GM19043 (cell line): ENCODE data around the gene SLC38A3.

Source experiments
- ATAC-seq: cut with Tn5 transposase; IDR thresholded peaks from one replicate; pipeline ENCODE4 v1.9.1; 2021; ENCODE audit warnings: low read depth; ENCODE audit not compliant: unreplicated experiment

The SLC38A3 gene

DNA sequence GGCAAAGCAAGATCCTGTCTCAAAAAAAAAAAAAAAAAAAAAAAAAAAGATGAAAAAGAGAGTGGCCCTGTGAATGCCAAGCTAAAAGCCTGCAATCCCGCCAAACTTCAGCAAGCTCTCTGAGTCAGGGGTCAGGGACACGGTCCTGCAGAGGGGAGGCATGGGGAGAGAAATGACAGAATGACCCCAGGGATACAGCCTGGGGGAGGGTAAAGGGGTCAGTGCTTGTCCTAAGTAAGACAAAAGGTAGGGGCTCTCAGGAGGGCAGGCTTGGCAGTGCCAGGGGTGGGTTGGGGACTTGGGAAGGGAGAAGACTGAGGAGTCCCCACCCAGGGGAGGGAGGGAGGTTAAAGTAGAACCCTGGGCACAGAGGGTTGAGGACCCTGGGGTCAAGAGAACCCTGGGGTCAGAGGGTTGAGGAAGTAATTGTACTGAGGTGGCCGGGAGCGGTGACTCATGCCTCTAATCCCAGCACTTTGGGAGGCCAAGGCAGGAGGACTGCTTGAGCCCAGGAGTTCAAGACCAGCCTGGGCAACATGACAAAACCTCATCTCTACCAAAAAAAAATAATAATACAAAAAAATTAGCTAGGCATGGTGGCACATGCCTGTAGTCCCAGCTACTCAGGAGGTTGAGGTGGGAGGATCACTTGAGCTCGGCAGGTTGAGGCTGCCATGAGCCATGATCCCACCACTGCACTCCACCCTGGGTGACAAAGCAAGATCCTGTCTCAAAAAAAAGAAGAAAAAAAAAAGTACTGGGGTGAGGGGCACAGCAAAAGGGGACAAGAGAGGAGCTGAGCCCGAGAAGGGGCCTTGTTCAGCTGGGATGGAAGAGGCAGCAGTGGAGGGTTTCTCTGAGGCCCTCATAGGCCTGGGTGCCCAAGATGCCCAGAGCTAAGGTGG, 58.7 kb downstream of the SLC38A3 start:
- no peak for ATAC-seq

DNA sequence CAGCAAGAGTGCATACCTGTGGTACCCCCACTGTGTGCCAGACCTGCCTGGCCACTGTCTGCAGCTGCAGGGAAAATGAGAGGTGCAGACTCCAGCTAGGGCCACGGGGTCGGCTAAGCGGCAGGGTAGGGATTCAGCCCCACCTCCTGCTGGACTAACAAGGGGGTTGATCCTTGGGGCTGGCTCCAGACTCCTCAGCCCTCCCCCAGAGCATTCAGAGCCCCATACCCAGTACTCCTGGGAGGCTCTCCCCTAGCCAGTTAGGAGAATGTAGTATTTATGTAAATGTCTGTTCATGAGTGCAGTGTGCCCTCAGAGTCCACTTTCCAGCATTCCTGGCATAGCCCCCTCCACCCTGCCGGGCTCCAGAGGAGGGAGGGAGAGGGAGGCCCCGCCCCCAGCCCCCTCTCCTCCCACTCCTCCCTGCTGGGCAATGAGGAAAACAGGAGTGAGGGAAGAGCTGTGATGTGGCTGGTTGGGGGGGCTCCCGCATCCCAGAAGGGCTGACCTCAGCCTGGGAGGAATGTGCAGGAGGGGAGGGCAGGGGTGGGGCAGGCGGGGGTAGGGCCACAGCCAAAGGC, 59.4 kb downstream of the SLC38A3 start:
- ATAC-seq, result no peak

DNA sequence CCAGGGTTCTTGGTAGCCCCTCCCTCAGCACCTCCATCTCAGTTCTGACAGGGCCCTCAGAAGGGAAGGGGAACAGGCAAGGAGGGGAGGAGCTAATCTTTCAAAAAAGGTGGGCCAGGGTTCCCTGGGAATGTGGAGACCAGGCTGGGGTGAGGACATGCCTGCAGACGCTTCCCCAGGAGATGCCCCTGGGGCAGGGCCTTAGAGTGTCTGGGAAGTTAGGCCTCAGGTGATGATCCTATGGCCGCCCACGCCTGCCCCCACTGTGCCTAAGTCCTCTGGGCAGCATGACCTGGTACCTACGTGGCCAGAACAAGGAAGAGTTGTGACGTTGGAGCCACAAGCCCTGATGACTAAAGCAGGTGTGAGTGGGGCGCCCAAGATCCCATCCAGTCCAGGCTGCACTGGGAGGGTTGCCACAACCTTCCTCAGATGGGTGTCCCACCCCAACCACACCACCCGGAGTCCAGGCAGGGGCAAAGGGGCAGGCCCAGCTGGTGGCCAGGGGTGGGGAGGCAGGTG, 60.0 kb downstream of the SLC38A3 start:
- ATAC-seq, result no peak

DNA sequence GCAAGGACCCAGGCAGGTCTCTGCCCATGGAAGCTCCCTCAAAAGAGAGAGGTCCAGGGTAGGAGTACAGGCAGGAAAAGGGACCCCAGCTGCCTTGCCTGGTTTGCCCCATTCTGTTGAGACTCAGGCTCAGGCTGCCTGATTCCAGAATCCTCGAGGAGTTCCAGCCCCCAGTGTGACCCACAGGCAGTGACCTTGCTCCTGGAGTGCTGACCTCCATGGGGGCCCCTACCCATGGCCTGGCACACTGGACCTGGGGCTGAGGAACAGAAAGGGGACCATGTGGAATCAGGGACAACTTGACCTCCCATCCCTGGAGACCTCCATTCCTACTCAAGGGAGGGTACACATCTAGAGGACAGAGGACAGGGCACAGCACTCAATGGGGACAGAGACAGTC, 60.5 kb downstream of the SLC38A3 start:
- ATAC-seq, result no peak

DNA sequence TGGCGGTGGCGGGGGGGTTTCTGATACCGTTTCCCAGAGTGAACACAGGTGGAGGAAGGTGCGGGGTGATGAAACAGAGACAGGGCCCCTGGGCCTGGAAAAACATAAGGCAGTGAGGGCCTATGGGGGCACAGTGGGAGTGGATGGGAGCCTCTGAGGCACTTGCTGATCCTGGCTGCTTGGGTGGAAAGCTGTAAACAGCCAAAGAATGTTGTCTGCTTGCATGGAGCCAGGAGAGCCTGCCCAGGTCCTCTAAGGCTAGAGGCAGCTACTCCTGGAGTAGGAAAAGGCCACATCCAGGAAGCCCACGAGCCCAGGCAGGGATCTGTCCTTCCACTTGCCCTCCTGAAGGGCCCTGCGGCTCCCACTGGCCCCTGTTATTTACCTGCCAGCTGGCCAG, 60.9 kb downstream of the SLC38A3 start:
- no peak for ATAC-seq

DNA sequence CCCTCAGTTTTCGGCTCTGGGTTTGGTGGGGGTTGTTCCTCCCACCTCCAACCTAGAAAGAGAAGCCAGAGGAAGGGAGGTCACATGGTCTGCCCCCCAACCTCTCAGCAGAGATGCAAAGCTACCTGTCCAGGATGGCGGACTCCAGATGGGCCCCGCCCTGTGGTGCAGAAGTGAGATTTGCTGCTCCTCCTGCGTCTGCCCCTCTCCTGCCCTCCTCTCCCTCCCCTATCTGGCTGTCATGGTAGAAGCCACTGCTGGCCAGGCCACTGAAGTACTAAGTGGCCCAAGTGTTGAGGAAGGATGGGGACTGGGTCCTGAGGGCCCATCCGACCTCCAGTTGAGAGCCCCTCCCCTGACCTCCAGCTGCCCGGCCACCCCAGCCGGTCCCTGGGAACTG, 61.8 kb downstream of the SLC38A3 start:
- ATAC-seq, result no peak

DNA sequence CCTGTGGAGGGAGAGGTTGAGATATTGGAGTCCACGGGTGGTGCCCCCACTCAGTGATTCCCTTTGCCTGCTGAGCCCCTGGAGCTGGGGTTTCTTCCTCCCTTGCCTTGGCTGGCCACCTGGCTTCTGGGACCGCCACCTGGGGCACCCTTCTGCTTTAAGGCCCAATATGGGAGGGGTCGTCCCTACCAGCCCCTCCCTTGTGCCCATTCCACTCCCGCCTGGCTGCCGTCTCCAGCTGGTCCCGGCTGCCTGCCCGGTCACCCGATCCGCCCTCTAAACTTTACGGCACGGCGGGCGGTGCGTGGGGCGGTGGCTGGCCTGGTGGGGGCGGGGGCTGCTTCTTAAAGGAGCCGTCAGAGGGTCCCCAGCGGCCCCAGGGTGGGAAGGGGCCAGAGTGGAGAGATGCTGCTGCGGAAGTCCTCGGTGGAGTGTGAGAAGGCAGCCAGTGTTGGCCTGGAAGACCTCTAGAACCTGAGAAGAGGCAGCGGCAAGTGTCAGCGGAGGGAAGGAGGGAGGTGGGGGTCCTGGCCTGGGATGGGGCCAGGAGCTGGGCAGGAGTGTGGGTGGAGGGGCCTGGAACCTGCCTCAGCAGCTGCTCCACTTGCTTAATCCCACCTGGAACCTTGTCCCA, 62.3 kb downstream of the SLC38A3 start:
- ATAC-seq, result no peak

DNA sequence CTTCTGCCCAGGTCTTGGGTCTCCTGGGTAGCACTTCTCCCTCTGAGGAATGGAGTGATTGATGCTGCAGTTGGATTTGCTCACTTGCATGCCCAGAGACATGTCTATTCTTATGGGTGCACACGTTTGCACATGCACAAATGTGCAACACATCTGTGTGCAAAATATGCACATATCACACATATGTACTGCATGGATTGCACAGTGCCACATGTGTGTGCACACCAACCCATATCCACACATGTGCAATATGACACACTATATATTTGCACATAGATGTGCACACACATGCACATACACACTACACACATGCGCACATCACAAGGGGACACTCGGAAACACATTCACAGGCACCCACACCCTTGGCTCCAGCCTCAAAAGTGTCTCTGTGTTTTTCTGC, 63.2 kb downstream of the SLC38A3 start:
- ATAC-seq, result no peak

DNA sequence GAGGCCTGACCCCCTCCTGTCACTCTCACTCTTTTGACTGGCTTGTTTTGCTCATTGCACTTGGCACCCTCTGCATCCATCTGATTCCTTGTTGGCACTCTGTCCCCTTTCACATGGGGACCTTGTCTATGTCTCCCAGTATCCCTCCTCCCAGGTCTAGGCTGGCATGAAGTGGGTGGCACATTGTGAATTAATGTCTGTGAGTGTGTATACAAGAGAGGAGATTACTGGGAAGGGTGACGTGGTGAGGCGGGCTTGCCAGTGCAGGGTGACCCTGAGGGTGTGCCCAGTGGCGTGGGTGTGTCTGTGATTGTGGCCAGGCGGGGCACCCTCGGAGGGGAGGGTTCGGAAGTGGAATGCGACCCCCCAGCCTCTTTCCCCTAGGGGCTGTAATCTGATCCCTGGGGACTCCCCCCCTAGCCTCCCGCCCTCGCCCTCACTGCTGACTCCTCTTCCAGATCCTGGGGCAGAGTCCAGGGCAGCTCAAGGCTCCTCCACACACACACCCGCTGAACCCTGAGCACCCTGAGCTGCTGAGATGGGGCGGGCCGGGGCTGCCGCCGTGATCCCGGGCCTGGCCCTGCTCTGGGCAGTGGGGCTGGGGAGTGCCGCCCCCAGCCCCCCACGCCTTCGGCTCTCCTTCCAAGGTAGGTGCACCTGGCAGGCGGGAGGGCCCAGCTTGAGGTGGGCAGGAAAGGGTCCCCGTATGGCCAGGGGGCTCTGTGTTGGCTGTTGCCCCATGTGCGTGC, 63.8 kb downstream of the SLC38A3 start, which contains the start of gene SEMA3B:
SEMA3B (plus strand) TSS at position 445 of the 749 bp plus-strand sequence; CDS start at position 539, 94 bp downstream.
- ATAC-seq, result no peak

DNA sequence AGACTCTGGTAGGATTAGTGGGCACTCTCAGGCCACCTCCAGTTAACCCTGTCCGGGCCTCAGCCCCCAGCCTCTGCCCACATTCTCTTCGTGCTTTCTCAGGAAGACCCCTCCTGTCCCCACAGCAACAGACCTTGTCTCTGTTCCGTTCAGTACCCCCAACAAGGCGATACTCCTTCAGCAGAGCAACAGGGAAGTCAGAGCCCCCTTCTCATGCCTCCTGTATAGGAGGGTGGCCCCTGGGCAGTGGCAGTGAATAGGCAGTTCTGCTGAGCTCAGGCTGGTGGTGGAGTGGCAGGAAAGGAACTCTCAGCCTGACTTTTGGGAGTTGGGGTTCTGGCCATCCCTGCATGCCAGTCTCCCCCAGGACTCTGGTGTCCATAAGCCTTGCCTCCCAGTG, 64.4 kb downstream of the SLC38A3 start:
- no peak for ATAC-seq

DNA sequence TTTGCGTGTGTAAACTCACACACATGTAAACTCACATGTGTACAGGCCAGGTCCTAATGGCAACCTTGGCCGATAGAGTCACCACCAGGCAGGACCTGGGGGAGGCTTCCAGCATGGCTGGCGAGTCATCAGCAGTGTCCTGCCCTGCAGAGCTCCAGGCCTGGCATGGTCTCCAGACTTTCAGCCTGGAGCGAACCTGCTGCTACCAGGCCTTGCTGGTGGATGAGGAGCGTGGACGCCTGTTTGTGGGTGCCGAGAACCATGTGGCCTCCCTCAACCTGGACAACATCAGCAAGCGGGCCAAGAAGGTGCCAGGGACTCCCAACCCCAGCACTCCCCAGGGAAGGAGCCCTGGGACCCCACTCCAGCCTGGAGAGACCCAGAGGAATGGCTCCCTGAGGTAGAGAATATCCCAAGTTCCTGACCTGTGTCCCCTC, 64.9 kb downstream of the SLC38A3 start:
- no peak for ATAC-seq

DNA sequence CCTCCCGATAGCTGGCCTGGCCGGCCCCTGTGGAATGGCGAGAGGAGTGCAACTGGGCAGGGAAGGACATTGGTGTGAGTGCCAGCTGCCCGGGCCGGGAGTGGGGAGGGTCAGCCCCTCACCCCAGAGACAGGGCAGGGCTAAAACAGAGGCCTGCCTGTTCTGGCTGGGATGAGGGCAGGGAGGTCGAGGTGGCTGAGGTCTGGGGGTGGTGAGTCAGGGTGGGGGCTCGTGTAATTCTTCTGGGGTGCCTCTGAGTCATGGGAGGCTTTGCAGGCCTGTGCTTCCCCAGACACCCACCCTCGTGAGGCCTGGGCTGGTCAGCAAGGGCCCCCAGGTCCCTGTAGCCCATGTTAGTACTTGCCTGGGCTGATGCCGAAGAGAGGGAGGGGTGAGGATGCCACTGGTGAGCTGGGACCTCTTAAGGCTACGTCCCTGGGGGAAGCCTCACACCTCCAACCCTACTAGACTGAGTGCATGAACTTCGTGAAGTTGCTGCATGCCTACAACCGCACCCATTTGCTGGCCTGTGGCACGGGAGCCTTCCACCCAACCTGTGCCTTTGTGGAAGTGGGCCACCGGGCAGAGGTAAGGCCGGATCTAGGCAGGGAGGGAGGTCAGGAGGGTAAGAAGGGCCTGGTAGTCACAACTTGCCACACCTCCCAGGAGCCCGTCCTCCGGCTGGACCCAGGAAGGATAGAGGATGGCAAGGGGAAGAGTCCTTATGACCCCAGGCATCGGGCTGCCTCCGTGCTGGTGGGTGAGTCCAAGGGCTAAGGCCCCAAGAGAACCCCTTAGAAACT, 65.6 kb downstream of the SLC38A3 start:
- no peak for ATAC-seq
